ENCODE data around the gene OR10A6.

Gene OR10A6

DNA sequence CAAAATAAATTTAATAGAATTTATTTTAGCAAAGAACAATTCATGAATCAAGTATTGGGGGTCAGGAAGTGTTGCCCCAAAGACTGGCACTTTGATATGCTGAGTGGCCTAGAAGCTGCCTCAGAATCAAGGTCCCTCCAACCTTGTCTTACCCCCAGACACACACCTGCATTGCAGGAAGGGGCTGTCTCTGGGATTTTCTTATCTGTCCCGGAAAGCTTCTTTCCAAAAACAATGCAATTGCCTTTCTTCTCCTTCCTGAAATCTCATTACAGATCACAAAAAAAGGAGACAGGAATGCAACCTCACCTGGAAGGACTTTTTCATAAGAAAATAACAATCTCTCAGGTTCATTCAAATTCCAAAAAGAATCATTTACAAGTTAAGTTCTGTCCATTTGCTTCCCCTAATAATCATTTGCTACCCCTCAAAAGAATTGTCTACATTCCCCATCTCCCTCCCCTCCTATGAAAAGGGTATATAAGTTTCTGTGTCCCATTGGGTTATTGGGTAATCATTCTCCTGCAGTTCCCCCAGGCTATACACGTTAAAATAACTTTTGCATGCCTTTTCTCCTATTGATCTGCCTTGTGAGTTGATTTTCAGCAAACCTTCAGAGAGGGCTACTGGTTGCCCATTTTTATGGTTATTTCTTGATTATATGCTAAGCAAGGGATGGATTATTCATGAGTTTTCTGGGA, 21.3 kb downstream of the OR10A6 start:
- DNase-seq: no peak

GRCh38 chr11:7907121-7907520, 23.9 kb downstream of the OR10A6 start:
- no peak for DNase-seq

DNA sequence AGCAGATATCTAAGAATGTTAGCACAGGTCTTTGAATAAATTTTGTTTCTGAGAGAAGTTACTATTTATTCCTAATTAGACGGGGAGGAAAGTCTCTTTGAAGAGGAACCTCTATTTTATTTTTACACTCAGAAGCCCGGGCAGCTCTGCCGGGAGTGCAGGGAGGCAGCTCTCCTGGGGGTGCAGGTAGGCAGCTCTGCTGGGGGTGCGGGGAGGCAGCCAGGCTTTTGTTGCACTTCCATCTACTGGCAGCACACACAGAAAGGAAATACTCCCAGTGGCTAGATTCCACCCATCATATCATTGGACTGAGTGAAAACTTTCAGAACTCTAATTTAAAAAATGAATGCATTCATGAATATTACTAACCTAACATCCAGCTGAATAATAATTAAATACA, 24.6 kb downstream of the OR10A6 start:
- no peak for DNase-seq

- DNase-seq: no peak
Measured at GRCh38 chr11:7905961-7906429, 25.1 kb downstream of the OR10A6 start.

DNA sequence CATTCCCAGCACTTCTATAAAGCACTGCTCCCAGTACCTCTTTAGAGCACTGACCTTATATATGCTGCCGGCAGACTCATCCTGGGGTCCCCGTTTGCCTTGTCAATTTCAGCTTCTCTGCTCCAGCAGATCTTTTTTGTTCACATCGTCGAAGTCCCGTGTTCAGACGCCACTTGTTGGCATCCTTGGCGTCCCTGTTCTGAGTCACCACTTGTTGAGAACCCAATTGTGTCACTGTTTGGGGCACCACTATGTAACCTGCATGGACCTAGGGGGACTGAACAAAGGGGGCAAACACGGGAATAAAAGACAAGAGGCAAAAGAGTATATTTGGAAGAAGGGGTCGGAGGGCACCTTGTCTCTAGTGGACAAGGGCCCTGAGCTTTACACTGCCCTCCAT, 25.5 kb downstream of the OR10A6 start:
- DNase-seq: no peak

DNA sequence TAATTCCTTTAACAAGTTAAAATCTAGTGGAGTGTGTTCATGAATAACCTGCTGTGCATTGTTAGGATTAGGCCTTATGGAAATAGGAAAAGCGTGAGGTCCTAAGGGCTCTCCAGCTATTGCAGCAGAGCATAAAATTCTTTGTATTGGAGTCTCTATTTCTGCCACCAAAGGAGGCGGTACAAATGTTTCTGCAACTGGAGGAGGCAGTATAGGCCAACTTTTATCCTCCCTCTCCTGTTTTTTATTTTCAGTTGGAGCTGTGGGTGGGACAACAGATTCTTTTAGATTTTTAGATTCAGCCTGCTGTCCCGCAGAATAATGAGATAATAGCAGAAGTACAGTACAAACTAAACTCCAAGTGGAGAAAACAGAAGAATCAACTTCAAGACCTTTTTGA, 26.2 kb downstream of the OR10A6 start:
- no peak for DNase-seq

GRCh38 chr11:7903940-7904339, 27.1 kb downstream of the OR10A6 start:
- DNase-seq: no peak

GRCh38 chr11:7901319-7901854, 29.7 kb downstream of the OR10A6 start:
- DNase-seq: no peak

- DNase-seq: no peak
Measured at GRCh38 chr11:7900686-7901085, 30.4 kb downstream of the OR10A6 start.

- DNase-seq: no peak
Measured at GRCh38 chr11:7899418-7899817, 31.6 kb downstream of the OR10A6 start.

DNA sequence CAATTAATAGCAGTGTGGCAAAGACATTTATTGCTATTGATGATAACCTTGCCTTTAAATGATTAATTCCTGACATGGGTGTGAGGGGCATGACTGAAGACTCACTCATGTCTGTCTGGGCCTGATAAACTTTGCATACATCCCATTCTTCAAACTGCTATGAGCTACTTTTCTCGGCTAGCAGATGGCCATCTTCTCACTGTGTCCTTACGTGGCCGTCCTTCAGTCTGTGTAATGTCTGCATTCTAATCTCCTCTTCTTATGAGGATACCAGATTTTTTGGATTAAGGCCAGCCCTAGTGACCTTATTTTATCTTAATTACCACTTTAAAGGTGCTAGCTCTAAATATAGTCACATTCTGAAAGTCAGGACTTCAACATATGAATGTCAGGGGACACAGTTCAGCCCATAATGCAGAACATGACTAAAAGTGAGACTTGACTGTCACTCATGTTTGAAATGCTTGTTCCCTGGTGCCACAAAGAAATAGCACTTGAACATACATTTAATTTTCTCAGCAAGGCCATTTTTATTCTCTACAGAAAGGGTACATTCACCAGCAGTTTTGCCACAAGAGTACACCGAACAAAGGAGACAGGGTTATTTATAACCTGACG, 32.3 kb downstream of the OR10A6 start:
- DNase-seq: no peak

GRCh38 chr11:7896009-7896785, 34.9 kb downstream of the OR10A6 start:
- no peak for DNase-seq

DNA sequence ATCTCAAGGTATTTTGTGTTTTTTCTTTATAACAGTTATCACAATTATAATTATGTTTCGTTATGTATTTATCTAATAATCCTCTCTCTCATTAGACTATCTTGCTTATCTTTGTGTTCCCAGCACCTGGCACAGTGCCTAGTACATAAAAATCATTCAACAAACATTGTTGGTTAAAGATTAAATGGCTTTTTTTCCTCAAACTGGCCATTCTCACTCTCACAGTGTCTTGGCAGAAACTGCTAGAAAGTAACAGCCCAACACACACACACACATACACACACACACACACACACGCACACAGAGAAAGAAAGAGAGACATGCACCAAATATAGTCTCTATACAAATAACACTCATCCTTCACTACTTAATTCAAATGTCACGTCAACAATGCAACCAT, 36.8 kb downstream of the OR10A6 start:
- DNase-seq: no peak

GRCh38 chr11:7893796-7894195, 37.3 kb downstream of the OR10A6 start:
- DNase-seq: no peak

DNA sequence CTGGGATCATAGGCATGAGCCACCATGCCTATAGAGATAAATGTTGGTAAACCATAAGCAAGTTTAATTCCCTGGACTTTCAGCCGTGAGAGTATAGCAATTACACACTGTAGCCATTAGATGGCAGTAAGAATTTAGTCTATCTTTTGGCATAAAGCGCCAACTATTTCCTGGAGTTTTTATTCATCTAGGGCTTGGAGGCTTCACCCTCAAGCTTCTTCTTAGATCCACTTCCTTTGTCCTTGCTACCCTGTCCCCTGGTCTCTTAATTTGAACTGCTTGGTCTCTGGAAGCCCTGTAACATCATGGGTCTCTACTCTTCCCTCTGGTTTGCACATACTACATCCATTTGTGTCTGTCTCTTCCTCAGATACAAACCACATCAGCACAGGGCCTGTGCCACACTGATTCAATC, 38.2 kb downstream of the OR10A6 start:
- peak; percentile 35 for DNase-seq

DNA sequence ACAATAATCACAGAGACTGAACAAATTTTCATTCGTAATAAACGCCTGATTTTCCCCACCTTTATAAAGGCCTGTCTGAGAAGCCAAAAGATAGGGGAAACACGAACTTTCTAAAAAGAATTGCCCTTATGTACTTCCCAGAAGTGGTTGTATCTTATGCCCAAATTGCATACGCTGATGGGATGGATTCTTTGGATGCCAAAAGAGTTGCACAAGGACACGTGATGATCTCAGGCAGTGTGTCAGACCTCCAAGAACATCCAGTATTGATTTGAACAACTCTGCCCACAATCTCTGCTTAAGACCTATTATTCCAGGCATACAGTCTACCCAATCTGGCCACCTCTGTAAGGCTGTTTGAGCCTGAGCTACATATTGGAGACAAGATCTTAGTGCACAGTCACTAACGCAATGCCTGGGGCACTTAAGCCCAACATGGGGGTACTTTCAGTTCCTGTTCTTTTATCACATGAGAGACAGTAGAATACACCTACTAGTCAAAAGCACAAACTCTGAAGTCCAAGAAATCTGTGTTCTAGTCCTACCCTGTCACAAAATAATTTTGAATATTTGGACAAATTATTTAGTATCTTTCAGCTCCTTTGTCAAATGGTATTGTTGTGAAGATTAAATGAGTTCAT, 38.9 kb downstream of the OR10A6 start:
- no peak for DNase-seq

DNA sequence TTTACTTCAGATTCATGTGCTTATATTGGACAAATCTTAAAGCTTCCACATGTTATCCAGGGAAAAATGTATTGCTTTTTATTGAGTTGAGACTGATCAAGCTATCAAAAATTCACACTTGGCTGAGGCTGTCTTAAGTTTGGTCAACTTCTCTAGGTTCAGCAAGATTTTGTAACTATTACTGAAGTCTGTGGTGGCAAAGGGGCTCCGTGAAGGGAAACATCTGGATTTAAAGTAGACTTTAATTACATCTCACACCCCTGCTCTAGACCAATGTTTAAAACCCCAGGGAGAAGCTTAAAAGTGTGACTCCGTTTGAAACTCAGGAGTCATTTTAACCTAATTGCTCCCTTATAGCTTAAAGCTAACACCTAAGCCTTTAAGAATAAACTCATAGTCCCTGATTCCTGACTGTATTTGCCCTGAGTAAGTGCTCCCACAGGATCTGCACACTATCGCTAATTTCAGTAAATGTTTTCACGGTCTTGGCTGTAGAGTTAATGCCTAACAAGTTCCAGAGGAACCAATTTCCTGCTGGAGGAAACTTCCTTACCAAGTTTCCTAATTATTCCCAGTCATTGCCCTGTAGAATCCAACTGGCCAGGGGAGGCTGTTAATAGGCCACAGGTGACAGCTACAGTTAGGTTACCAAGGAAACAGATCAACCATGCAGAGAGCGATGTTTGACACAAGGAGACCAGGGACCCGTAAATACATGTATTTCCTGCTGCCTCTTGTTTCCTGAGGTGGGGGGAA, 40.5 kb downstream of the OR10A6 start:
- no peak for DNase-seq

DNA sequence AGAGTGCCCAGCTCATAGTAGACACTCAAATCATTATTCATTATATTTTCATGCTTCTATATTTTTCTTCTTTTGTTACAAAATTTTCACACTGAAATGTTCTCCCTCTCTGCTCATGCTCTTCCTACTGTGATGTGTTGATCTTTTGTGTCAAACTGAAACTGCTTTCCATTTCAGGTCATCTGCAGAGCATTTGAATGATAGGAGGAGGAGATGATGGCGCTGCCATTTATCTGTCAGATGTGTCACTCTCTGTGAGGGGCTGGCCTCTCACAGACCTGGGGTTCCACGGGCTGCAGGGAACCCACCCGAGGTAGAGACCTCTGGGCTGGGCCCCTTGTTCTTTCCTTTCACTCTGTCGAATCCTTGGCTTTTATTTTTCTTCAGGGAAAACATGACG, 41.1 kb downstream of the OR10A6 start:
- DNase-seq: no peak

DNA sequence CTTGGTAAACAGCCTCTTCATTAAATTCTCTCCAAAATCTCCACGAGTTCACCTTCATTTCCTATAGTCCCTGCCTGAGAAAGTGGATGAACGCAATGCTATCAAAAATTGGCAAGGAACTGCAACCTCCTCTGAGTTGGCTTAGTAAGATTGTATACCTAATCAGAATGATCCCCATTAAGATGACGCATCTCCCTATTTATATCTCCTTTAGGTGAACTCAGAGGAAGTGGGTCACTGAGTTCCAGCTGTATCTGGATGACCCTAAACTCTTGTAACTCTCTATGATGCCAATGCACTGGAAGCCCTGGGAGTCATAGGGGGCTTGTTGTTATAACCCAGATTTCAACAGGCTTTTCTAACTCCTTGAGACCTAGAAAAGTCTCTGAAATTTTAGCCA, 48.2 kb downstream of the OR10A6 start:
- no peak for DNase-seq
